GM12874 (cell line): ENCODE results near the gene MCRIP1.

Source experiments
- CTCF ChIP-seq: IDR thresholded peaks from 2 replicates; pipeline ENCODE4 v1.5.1; 2011; ENCODE audit warnings: low read depth, mild to moderate bottlenecking, control low read depth, low read length, moderate library complexity; ENCODE audit not compliant: insufficient read depth

Gene MCRIP1

GRCh38 chr17:81812571-81813370 is 20.3 kb downstream of the MCRIP1 start:
- no peak for TF ChIP-seq CTCF

GRCh38 chr17:81811705-81812570 is 21.2 kb downstream of the MCRIP1 start:
- no peak for TF ChIP-seq CTCF

GRCh38 chr17:81810892-81811704 is 22.0 kb downstream of the MCRIP1 start:
- TF ChIP-seq CTCF, result no peak

GRCh38 chr17:81810476-81810875 is 22.6 kb downstream of the MCRIP1 start:
- TF ChIP-seq CTCF, result no peak

GRCh38 chr17:81809556-81809998 is 23.5 kb downstream of the MCRIP1 start:
- no peak for TF ChIP-seq CTCF

GRCh38 chr17:81808778-81809555 is 24.1 kb downstream of the MCRIP1 start:
- peak; percentile 44 for TF ChIP-seq CTCF
